Testis (tissue), 2 donors: Measurements from ENCODE around the gene MYDGF.

Experiments
- POLR2A ChIP-seq: fragments of 450-650 bp; IDR thresholded peaks from one replicate; pipeline ENCODE4 v1.6.1; 2017; ENCODE audit warnings: antibody characterized with exemption, mild to moderate bottlenecking, moderate library complexity
- TF ChIP-seq, protein P1 (sequence below), 3 experiments: fragments of 450-650 bp in 2 of 3; fragments of 200-600 bp in 1 of 3; sonication (generic) in 1 of 3; IDR thresholded peaks; one replicate each; pipeline ENCODE4 v1.5.1; 2016 to 2019; ENCODE audit warnings: antibody characterized with exemption in 3 of 3, mild to moderate bottlenecking in 2 of 3, moderate library complexity in 1 of 3

GRCh38 chr19:4678881-4679790, 9.0 kb upstream of the MYDGF start:
- TF ChIP-seq POLR2A = no peak
- TF ChIP-seq, protein P1, sequence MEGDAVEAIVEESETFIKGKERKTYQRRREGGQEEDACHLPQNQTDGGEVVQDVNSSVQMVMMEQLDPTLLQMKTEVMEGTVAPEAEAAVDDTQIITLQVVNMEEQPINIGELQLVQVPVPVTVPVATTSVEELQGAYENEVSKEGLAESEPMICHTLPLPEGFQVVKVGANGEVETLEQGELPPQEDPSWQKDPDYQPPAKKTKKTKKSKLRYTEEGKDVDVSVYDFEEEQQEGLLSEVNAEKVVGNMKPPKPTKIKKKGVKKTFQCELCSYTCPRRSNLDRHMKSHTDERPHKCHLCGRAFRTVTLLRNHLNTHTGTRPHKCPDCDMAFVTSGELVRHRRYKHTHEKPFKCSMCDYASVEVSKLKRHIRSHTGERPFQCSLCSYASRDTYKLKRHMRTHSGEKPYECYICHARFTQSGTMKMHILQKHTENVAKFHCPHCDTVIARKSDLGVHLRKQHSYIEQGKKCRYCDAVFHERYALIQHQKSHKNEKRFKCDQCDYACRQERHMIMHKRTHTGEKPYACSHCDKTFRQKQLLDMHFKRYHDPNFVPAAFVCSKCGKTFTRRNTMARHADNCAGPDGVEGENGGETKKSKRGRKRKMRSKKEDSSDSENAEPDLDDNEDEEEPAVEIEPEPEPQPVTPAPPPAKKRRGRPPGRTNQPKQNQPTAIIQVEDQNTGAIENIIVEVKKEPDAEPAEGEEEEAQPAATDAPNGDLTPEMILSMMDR (IDR thresholded peaks at IDR 0.05) = no peak
